Endothelial cell (in vitro differentiated cells): ENCODE results near the gene POLR2H. TPM values are rescaled to one million over a fixed set of nuclear protein-coding genes. Genes with fewer than 3 reads are reported as not detected.

ENCODE experiments used
- DNase-seq: peaks from one replicate; pipeline ENCODE4 v3.0.0; 2021; ENCODE audit warnings: low spot score
- H3K27ac Mint-ChIP-seq: one replicate; pipeline ENCODE4 v1.8.0; 2021; ENCODE audit warnings: mixed read lengths, inconsistent platforms; ENCODE audit not compliant: unreplicated experiment
- H3K27me3 Mint-ChIP-seq: one replicate; pipeline ENCODE4 v1.8.0; 2021; ENCODE audit warnings: mild to moderate bottlenecking, moderate library complexity, mixed read lengths, inconsistent platforms; ENCODE audit not compliant: unreplicated experiment
- H3K36me3 Mint-ChIP-seq: one replicate; pipeline ENCODE4 v1.8.0; 2021; ENCODE audit warnings: mild to moderate bottlenecking, low read depth, mixed read lengths, inconsistent platforms; ENCODE audit not compliant: unreplicated experiment
- H3K4me1 Mint-ChIP-seq: one replicate; pipeline ENCODE4 v1.8.0; 2021; ENCODE audit warnings: mild to moderate bottlenecking, mixed read lengths, inconsistent platforms; ENCODE audit not compliant: unreplicated experiment
- H3K4me3 Mint-ChIP-seq: one replicate; pipeline ENCODE4 v1.8.0; 2021; ENCODE audit warnings: mild to moderate bottlenecking, mixed read lengths, inconsistent platforms; ENCODE audit not compliant: unreplicated experiment
- H3K9me3 Mint-ChIP-seq: one replicate; pipeline ENCODE4 v1.8.0; 2021; ENCODE audit warnings: mixed read lengths, inconsistent platforms; ENCODE audit not compliant: unreplicated experiment
- total RNA-seq: library from RNA; stranded (reverse); fragmentation: NEBNext Ultra II Directional; extraction: Animal tissue kit (Norgen Biotek cat#: 25700); gene quantifications from one replicate; pipeline ENCODE4 v1.2.1, GENCODE V29; 2021; ENCODE audit not compliant: unreplicated experiment
- TF ChIP-seq, protein P1 (sequence below): fragments of 200-600 bp; sonication (generic); IDR thresholded peaks from one replicate; pipeline ENCODE4 v1.5.0; 2021; ENCODE audit warnings: antibody characterized with exemption; ENCODE audit not compliant: unreplicated experiment

Gene POLR2H
- total RNA-seq, 1 donor from 2014 or later, result 56.1 TPM

DNA sequence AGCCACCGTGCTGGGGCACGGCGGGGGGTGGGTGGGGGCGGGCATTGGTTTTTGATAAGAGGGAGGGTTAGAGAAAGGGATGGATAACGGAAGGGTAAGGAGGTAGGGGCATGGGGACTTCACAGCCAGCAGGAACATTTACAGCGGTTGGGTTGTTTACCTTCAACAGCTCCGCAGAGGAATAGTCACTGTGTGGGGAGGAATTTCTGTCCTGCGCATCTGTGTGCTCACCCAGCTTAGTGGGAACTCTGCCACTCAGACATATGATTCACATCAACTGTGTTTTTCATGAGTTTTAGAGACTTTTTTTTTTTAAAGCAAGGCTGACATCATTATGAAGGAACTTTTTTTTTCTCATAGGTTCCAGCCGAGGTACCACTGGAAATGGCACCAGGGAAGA is 37.9 kb downstream of the POLR2H start:
- H3K4me1 Mint-ChIP-seq, result no peaks in the 10 kb centered on the region
- no peak for DNase-seq
- no peaks in the 10 kb centered on the region for H3K27me3 Mint-ChIP-seq
- no peaks in the 10 kb centered on the region for H3K9me3 Mint-ChIP-seq
- no peak overlapping the region for H3K27ac Mint-ChIP-seq
- TF ChIP-seq, protein P1, sequence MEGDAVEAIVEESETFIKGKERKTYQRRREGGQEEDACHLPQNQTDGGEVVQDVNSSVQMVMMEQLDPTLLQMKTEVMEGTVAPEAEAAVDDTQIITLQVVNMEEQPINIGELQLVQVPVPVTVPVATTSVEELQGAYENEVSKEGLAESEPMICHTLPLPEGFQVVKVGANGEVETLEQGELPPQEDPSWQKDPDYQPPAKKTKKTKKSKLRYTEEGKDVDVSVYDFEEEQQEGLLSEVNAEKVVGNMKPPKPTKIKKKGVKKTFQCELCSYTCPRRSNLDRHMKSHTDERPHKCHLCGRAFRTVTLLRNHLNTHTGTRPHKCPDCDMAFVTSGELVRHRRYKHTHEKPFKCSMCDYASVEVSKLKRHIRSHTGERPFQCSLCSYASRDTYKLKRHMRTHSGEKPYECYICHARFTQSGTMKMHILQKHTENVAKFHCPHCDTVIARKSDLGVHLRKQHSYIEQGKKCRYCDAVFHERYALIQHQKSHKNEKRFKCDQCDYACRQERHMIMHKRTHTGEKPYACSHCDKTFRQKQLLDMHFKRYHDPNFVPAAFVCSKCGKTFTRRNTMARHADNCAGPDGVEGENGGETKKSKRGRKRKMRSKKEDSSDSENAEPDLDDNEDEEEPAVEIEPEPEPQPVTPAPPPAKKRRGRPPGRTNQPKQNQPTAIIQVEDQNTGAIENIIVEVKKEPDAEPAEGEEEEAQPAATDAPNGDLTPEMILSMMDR, result no peak
- H3K36me3 Mint-ChIP-seq, result no peaks in the 10 kb centered on the region
- H3K4me3 Mint-ChIP-seq, result no peak overlapping the region

DNA sequence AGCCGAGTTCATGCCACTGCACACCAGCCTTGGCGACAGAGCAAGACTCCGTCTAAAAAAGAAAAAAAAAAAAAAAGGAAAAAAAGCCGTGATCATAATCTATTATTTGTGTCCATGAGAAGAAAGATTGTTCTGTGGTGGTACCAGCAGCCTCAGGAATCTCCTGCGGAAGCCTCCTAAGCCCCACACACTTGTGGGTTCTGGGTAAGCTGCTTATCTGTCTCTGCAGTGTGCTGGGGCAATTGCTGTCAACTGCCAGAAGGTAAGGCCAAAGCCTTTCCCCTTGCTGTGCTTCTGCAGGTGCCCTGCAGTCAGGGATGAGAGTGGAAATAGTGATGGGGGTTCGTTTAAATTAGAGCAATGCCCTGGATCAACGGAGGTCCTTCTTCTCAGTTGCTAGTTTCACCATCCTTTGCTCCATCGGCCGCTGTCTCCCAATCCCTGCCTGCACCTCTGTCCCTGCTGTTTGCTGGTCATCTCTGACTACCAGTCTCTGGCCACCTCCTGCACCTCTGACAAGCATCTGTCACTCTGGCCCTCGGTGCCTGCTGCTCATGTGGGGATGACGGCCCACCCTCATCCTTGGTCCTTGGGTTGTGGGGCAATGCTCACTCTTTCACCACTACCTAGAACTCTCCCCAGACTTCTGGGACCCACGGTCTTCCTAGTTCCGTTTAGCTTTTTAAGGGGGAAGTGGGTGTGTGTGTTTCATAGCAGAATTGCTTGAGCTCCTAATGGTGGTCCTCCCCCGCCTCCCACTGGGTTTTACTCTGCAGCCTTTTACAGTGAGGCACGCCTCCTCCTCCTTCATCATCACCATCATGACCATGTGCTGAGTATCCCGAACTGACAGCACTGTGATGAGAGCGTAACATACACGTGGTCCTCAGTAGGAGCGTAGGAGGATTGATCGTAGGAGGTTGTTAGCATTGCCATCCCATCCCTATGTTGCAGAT is 43.8 kb downstream of the POLR2H start:
- Mint-ChIP-seq H3K9me3 (no peaks in the 10 kb centered on the region), H3K27ac (no peak overlapping the region), H3K27me3 (peaks cover 1% of the 10 kb centered on the region), H3K4me3 (no peak overlapping the region), H3K4me1 (no peaks in the 10 kb centered on the region), H3K36me3 (no peaks in the 10 kb centered on the region)
- no peak for DNase-seq
- TF ChIP-seq, protein P1, result no peak

DNA sequence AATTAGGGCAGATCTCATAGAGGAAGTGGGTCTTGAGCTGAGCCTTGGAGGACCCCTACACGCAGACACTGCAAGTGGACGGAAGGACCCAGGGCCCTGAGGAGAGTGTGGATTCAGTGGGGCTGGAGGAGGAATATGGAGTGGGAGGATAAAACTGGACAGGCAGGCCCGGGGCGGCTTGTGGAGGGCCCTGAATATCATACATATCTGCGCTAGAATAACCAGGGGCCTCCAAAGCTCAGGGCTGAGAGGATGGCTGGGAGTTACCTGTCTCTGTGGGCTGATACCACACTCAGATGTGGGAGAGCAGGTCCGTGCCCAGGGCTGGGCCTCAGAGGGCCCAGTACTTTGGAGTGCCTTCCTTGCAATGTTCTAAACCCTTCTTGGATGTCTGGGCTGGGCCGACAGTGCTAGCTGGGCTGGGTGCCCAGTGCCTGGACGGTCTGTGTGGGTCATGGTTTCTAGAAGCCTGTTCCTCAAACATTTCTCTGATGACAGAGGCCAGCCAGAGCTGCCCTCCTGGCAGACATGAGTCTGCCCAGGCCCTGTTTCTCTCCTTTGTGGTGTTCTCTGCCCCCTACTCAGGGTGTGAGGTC is 47.9 kb downstream of the POLR2H start:
- no peaks in the 10 kb centered on the region for H3K4me1 Mint-ChIP-seq
- no peak overlapping the region for H3K4me3 Mint-ChIP-seq
- H3K27ac Mint-ChIP-seq, result no peak overlapping the region
- TF ChIP-seq, protein P1, result no peak
- H3K9me3 Mint-ChIP-seq, result no peaks in the 10 kb centered on the region
- H3K36me3 Mint-ChIP-seq, result no peaks in the 10 kb centered on the region
- no peak for DNase-seq
- peaks cover 1% of the 10 kb centered on the region for H3K27me3 Mint-ChIP-seq

DNA sequence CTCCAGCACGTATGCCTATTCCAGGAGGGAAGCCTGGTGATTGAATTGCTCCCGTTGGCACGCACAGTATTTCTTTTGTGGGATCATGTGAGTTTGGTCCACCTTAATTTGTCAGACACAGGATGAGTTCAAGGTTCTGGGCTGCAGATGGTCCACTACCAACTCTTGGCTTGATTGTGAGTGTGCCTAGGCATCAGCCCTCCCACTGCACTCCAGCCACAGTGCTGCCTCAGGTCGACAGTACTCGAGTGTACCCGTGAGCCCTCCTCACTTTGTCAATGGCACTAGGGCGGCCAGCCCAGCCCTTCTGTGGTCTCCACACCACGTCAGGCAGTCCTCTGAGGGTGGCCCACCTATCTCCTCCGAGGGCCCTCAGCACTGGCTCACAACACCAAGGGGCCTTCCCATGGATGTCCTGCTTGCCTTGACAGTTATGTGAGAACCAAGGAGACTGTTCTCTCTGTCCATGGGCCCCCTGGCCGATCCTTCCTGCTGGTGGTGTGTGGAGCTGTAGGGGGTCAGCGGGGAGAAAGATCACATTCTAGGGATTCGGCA is 48.5 kb downstream of the POLR2H start:
- H3K36me3 Mint-ChIP-seq, result no peaks in the 10 kb centered on the region
- no peak overlapping the region for H3K4me3 Mint-ChIP-seq
- H3K27ac Mint-ChIP-seq, result no peak overlapping the region
- peaks cover 1% of the 10 kb centered on the region for H3K27me3 Mint-ChIP-seq
- H3K4me1 Mint-ChIP-seq, result no peaks in the 10 kb centered on the region
- TF ChIP-seq, protein P1, result no peak
- H3K9me3 Mint-ChIP-seq, result no peaks in the 10 kb centered on the region
- no peak for DNase-seq
